Keratinocyte (primary cell): ENCODE measurements around the gene FGF22. TPM values are rescaled to one million over a fixed set of nuclear protein-coding genes. Genes with fewer than 3 reads are reported as not detected.

ENCODE experiments used
- DNase-seq: peaks from one replicate; pipeline ENCODE4 v3.0.0-alpha.2; 2011; ENCODE audit warnings: low read depth, missing footprints, low spot score
- FAIRE-seq: peaks from 2 replicates; lab custom pipeline; 2011; peaks lifted over from hg19 to GRCh38; lab: Jason Lieb, UNC
- H2AFZ ChIP-seq: 2 replicates; pipeline ENCODE4 v1.6.0; 2012; ENCODE audit warnings: low read length, control low read depth, inconsistent platforms; ENCODE audit not compliant: control insufficient read depth
- H3K27ac ChIP-seq: 2 replicates; pipeline ENCODE4 v1.5.1; 2011; ENCODE audit warnings: low read length; ENCODE audit not compliant: control insufficient read depth, insufficient read depth
- H3K27me3 ChIP-seq: 3 replicates; pipeline ENCODE4 v1.6.0; 2011; ENCODE audit warnings: low read length; ENCODE audit not compliant: control insufficient read depth, insufficient read depth; ENCODE audit errors: extremely low read depth
- H3K36me3 ChIP-seq, 2 experiments: 2 replicates in 1 of 2; 3 replicates in 1 of 2; pipeline ENCODE4 v1.5.1; 2011; ENCODE audit warnings: low read length in 2 of 2, mild to moderate bottlenecking in 1 of 2; ENCODE audit not compliant: control insufficient read depth in 2 of 2, insufficient read depth in 2 of 2; ENCODE audit errors: extremely low read depth in 1 of 2
- H3K4me1 ChIP-seq: 3 replicates; pipeline ENCODE4 v1.5.1; 2011; ENCODE audit warnings: low read length; ENCODE audit not compliant: control insufficient read depth, insufficient read depth; ENCODE audit errors: extremely low read depth
- H3K4me2 ChIP-seq: 3 replicates; pipeline ENCODE4 v1.6.0; 2011; ENCODE audit warnings: low read depth, low read length; ENCODE audit not compliant: control insufficient read depth, insufficient read depth; ENCODE audit errors: extremely low read depth
- H3K4me3 ChIP-seq, 3 experiments: fragments of 200-600 bp in 1 of 3; sonication (generic) in 1 of 3; 2 replicates in 2 of 3; 3 replicates in 1 of 3; pipeline ENCODE4 v1.5.1; 2011 to 2016; ENCODE audit warnings: low read length in 3 of 3, mild to moderate bottlenecking in 3 of 3, control low read depth in 2 of 3, inconsistent platforms in 1 of 3, low read depth in 1 of 3, mixed read lengths in 1 of 3, mixed run types in 1 of 3, moderate library complexity in 1 of 3; ENCODE audit not compliant: control insufficient read depth in 2 of 3, insufficient read depth in 2 of 3; ENCODE audit errors: extremely low read depth in 1 of 3
- H3K79me2 ChIP-seq: 2 replicates; pipeline ENCODE4 v1.6.0; 2012; ENCODE audit warnings: low read length; ENCODE audit not compliant: control insufficient read depth, insufficient read depth
- H3K9ac ChIP-seq: 3 replicates; pipeline ENCODE4 v1.6.0; 2011; ENCODE audit warnings: low read length; ENCODE audit not compliant: control insufficient read depth, insufficient read depth; ENCODE audit errors: extremely low read depth
- H3K9me1 ChIP-seq: 3 replicates; pipeline ENCODE4 v1.6.0; 2011; ENCODE audit warnings: low read length; ENCODE audit not compliant: control insufficient read depth, insufficient read depth; ENCODE audit errors: extremely low read depth
- H3K9me3 ChIP-seq: 2 replicates; pipeline ENCODE4 v1.5.1; 2012; ENCODE audit warnings: low read depth, low read length; ENCODE audit not compliant: control insufficient read depth
- H4K20me1 ChIP-seq: 3 replicates; pipeline ENCODE4 v1.6.0; 2011; ENCODE audit warnings: low read length; ENCODE audit not compliant: control insufficient read depth, insufficient read depth; ENCODE audit errors: extremely low read depth
- CTCF ChIP-seq, 3 experiments: IDR thresholded peaks in 1 of 3; conservative IDR thresholded peaks in 1 of 3; optimal IDR thresholded peaks in 1 of 3; 2 replicates in 2 of 3; 3 replicates in 1 of 3; pipeline versions ENCODE3 to v1.5.1; 2011; ENCODE audit warnings: low read length in 3 of 3, mild to moderate bottlenecking in 3 of 3, moderate library complexity in 2 of 3, control low read depth in 1 of 3, inconsistent platforms in 1 of 3; ENCODE audit not compliant: insufficient read depth in 2 of 3; ENCODE audit errors: extremely low read depth in 1 of 3
- EZH2 ChIP-seq: IDR thresholded peaks from one replicate; pipeline ENCODE4 v1.6.1; 2012; ENCODE audit warnings: inconsistent platforms, mild to moderate bottlenecking, low read length, moderate library complexity
- dilution Hi-C: fragments of 300-500 bp; cut with MboI; formaldehyde crosslinking; loops from one replicate; pipeline ENCODE4 v1.7.0; 2020; ENCODE audit warnings: low sequenced_read_pairs; ENCODE audit not compliant: extremely low pct_ligation_motif_present
- polyA plus RNA-seq, 5 experiments: library from polyadenylated mRNA; depleted of rRNA in 3 of 5; stranded (reverse) in 3 of 5; stranded (forward) in 1 of 5; unstranded in 1 of 5; fragments of >200 nt; gene quantifications; 1 replicate in 1 of 5; 2 replicates in 3 of 5; 3 replicates in 1 of 5; pipeline versions ENCODE4 v1.2.1 to v1.2.3, GENCODE V29; 2011 to 2012; ENCODE audit warnings: missing spikeins in 2 of 5, low read depth in 1 of 5, low replicate concordance in 1 of 5

Gene FGF22
- polyA plus RNA-seq, 1 donor (not counting 4 experiments of a cell fraction or from before 2014, with no cell fraction given): not detected

DNA sequence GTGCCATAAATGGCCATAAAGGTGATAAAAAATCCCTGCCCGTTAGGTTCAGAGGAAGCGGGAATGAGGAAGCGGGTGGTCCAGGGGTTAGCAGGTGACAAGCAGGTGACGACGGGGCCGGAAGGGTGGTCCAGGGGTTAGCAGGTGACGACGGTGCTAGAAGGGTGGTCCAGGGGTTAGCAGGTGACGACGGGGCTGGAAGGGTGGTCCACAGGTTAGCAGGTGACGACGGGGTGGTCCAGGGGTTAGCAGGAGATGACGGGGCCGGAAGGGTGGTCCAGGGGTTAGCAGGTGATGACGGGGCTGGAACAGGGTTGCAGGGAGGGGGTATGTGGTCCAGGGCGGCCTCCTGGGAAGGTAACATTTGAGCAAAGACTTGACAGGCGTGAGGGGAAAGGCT lies 49.3 kb downstream of the FGF22 start:
- H2AFZ ChIP-seq: no peak overlapping the region
- dilution Hi-C loops: no loop called here
- H3K36me3 ChIP-seq: no peaks in the 10 kb centered on the region
- no peaks in the 10 kb centered on the region for H3K4me1 ChIP-seq
- H4K20me1 ChIP-seq: no peaks in the 10 kb centered on the region
- H3K4me2 ChIP-seq: no peak overlapping the region
- TF ChIP-seq CTCF (optimal IDR thresholded peaks at IDR 0.05 in 1 of 3, IDR thresholded peaks at IDR 0.05 in 1 of 3, conservative IDR thresholded peaks at IDR 0.05 in 1 of 3; ENCODE audit: extremely low read depth in 1 of 3, insufficient read depth in 2 of 3, low read length in 3 of 3) (no peak), EZH2 (no peak)
- FAIRE-seq (no peak), DNase-seq (no peak)
- H3K79me2 ChIP-seq: no peaks in the 10 kb centered on the region
- H3K9ac ChIP-seq: no peak overlapping the region
- H3K4me3 ChIP-seq: no peak overlapping the region
- no peak overlapping the region for H3K27ac ChIP-seq
- H3K9me1 ChIP-seq: no peaks in the 10 kb centered on the region
- no peaks in the 10 kb centered on the region for H3K27me3 ChIP-seq
- H3K9me3 ChIP-seq: no peaks in the 10 kb centered on the region

GRCh38 chr19:690203-690602 lies 50.5 kb downstream of the FGF22 start:
- FAIRE-seq (no peak), DNase-seq (no peak)
- Histone ChIP-seq H2AFZ (no peak overlapping the region), H3K4me1 (no peaks in the 10 kb centered on the region), H3K36me3 (no peaks in the 10 kb centered on the region), H3K27ac (no peak overlapping the region), H3K9me1 (no peaks in the 10 kb centered on the region), H3K9ac (no peak overlapping the region), H4K20me1 (no peaks in the 10 kb centered on the region), H3K4me3 (no peak overlapping the region), H3K79me2 (no peaks in the 10 kb centered on the region), H3K27me3 (peaks cover 4% of the 10 kb centered on the region), H3K4me2 (no peak overlapping the region), H3K9me3 (no peaks in the 10 kb centered on the region)
- TF ChIP-seq CTCF (optimal IDR thresholded peaks at IDR 0.05 in 1 of 3, IDR thresholded peaks at IDR 0.05 in 1 of 3, conservative IDR thresholded peaks at IDR 0.05 in 1 of 3; ENCODE audit: extremely low read depth in 1 of 3, insufficient read depth in 2 of 3, low read length in 3 of 3) (no peak), EZH2 (no peak)
- dilution Hi-C loops: no loop called here

Other genes starting within 250 kb of the FGF22 start
- 1.6 to 4.1 TPM (median 2.6 TPM) in 3 replicates for gene C2CD4C, start 230.7 kb upstream of the FGF22 start, polyA plus RNA-seq
- gene SHC2, start 178.8 kb upstream of the FGF22 start, polyA plus RNA-seq: 2.2 to 9.9 TPM (median 2.5 TPM) in 3 replicates
- 0.05 to 0.12 TPM (median 0.07 TPM) in 3 replicates for gene MADCAM1, start 143.4 kb upstream of the FGF22 start, polyA plus RNA-seq
- 1.4 to 3.3 TPM (median 1.9 TPM) in 3 replicates for gene TPGS1, start 132.4 kb upstream of the FGF22 start, polyA plus RNA-seq
- gene CDC34, start 108.1 kb upstream of the FGF22 start, polyA plus RNA-seq: 47.5 to 72.0 TPM (median 48.6 TPM) in 3 replicates
- gene GZMM, start 95.8 kb upstream of the FGF22 start, polyA plus RNA-seq: not detected in 3 replicates
- 388 to 552 TPM (median 537 TPM) in 3 replicates for gene BSG, start 67.3 kb upstream of the FGF22 start, polyA plus RNA-seq
- 0.13 to 0.56 TPM (median 0.26 TPM) in 3 replicates for gene HCN2, start 50.0 kb upstream of the FGF22 start, polyA plus RNA-seq
- 20.9 to 53.6 TPM (median 33.3 TPM) in 3 replicates for gene POLRMT, start 6.3 kb upstream of the FGF22 start, polyA plus RNA-seq
- gene RNF126, start 23.3 kb downstream of the FGF22 start, polyA plus RNA-seq: 8.2 to 30.0 TPM (median 14.8 TPM) in 3 replicates
- gene FSTL3, start 36.5 kb downstream of the FGF22 start, polyA plus RNA-seq: 54.4 to 105 TPM (median 66.0 TPM) in 3 replicates
- gene PRSS57, start 55.6 kb downstream of the FGF22 start, polyA plus RNA-seq: not detected in 3 replicates
- 0.09 to 0.46 TPM in 2 of 3 replicates, not detected in the other for gene PALM, start 69.1 kb downstream of the FGF22 start, polyA plus RNA-seq
- gene MISP, start 111.2 kb downstream of the FGF22 start, polyA plus RNA-seq: 17.5 to 25.4 TPM (median 25.0 TPM) in 3 replicates
- 117 to 180 TPM (median 130 TPM) in 3 replicates for gene PTBP1, start 157.6 kb downstream of the FGF22 start, polyA plus RNA-seq
- 0.02 to 0.08 TPM in 2 of 3 replicates, not detected in the other for gene PLPPR3, start 182.1 kb downstream of the FGF22 start, polyA plus RNA-seq
- gene AZU1, start 188.0 kb downstream of the FGF22 start, polyA plus RNA-seq: not detected in 3 replicates
- gene PRTN3, start 201.1 kb downstream of the FGF22 start, polyA plus RNA-seq: not detected in 3 replicates
- gene ELANE, start 212.4 kb downstream of the FGF22 start, polyA plus RNA-seq: not detected in 3 replicates
- 0.37 to 1.6 TPM (median 0.47 TPM) in 3 replicates for gene CFD, start 219.8 kb downstream of the FGF22 start, polyA plus RNA-seq